Measurements from ENCODE around the gene ECE1. TPM values are rescaled to one million over a fixed set of nuclear protein-coding genes. Genes with fewer than 3 reads are reported as not detected.
A peak's percentile ranks its signal among the peaks of the same experiment; 100 is the strongest.

ECE1 gene
- total and polyA plus RNA-seq, 2 donors (not counting 1 experiment from before 2014, with no cell fraction given), result 131 to 138 TPM

DNA sequence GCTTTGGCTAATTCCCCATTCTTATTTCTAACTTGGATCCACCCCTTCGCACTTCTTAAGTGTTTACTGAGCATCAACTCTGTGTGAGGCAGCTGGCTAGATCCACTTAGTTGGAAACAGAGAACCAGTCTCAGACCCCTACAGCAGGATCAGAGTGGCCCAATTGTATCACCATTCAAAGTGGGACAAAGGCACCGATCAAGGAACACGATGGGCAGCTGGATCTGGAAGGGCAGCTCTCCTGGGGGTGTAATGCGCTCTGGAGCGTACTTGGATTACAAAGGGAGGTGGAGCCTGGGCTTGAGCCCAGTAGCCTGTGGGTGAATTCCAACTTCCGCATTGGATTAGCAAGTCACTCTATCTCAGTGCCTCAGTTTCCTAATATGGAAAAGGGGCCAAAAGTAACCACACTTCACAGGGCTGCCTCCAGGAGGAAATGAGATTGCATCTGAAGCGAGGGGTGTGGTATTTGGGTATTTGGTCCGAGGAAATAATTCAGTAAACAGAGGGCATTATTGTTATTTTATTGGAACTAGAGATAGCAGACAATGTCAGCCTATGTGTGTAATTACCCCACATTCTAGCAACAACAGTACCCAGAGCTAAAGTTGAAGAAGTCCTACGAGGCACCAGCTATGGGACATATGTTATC, 11.9 kb downstream of the ECE1 start:
- peaks cover 15% of the 10 kb centered on the region for H3K36me3 ChIP-seq (ENCODE audit: control insufficient read depth, insufficient read depth, low read length)
- H3K27me3 ChIP-seq (ENCODE audit: control insufficient read depth, insufficient read depth, low read length), result no peaks in the 10 kb centered on the region
- H3K27ac ChIP-seq (ENCODE audit: insufficient read depth, low read length), result peak overlapping the region; percentile 90
- H3K79me2 ChIP-seq (ENCODE audit: control insufficient read depth, insufficient read depth, low read length), result peaks cover 8% of the 10 kb centered on the region
- no peaks in the 10 kb centered on the region for H4K20me1 ChIP-seq (ENCODE audit: control insufficient read depth, extremely low read depth, insufficient read depth, low read length)
- DNase-seq (ENCODE audit: low read depth in 2 of 2), result peak; percentile 57 to 67
- no peaks in the 10 kb centered on the region for H3K9me3 ChIP-seq (ENCODE audit: control insufficient read depth, insufficient read depth, low read depth, low read length)
- peak overlapping the region; percentile 45 for H3K9ac ChIP-seq (ENCODE audit: insufficient read depth, low read length)
- peaks cover 41% of the 10 kb centered on the region for H3K4me1 ChIP-seq (ENCODE audit: control insufficient read depth, extremely low read depth, insufficient read depth, low read length)
- peak overlapping the region; percentile 63 for H3K4me2 ChIP-seq (ENCODE audit: extremely low read depth, insufficient read depth, low read length)
- TF ChIP-seq CTCF (conservative IDR thresholded peaks at IDR 0.05 in 1 of 2, IDR thresholded peaks at IDR 0.05 in 1 of 2; ENCODE audit: low read depth in 1 of 2, low read length in 2 of 2) (no peak), EZH2 (IDR thresholded peaks at IDR 0.05; ENCODE audit: low read length, missing control alignments) (no peak)
- H3K4me3 ChIP-seq (replicated peaks in 1 of 4; ENCODE audit: control extremely low read depth in 1 of 4, insufficient read depth in 1 of 4, low read depth in 3 of 4, low read length in 4 of 4), result no peak overlapping the region
- no peak overlapping the region for H2AFZ ChIP-seq (ENCODE audit: low read length)

GRCh38 chr1:21277180-21277579, 13.1 kb downstream of the ECE1 start:
- Histone ChIP-seq H2AFZ (ENCODE audit: low read length) (no peak overlapping the region), H3K9ac (ENCODE audit: insufficient read depth, low read length) (no peak overlapping the region), H3K9me3 (ENCODE audit: control insufficient read depth, insufficient read depth, low read depth, low read length) (no peaks in the 10 kb centered on the region), H3K4me3 (replicated peaks in 1 of 4; ENCODE audit: control extremely low read depth in 1 of 4, insufficient read depth in 1 of 4, low read depth in 3 of 4, low read length in 4 of 4) (no peak overlapping the region), H3K36me3 (ENCODE audit: control insufficient read depth, insufficient read depth, low read length) (peaks cover 19% of the 10 kb centered on the region), H3K4me1 (ENCODE audit: control insufficient read depth, extremely low read depth, insufficient read depth, low read length) (peaks cover 41% of the 10 kb centered on the region), H3K79me2 (ENCODE audit: control insufficient read depth, insufficient read depth, low read length) (peaks cover 8% of the 10 kb centered on the region), H3K27ac (ENCODE audit: insufficient read depth, low read length) (no peak overlapping the region), H4K20me1 (ENCODE audit: control insufficient read depth, extremely low read depth, insufficient read depth, low read length) (no peaks in the 10 kb centered on the region), H3K4me2 (ENCODE audit: extremely low read depth, insufficient read depth, low read length) (no peak overlapping the region), H3K27me3 (ENCODE audit: control insufficient read depth, insufficient read depth, low read length) (no peaks in the 10 kb centered on the region)
- no peak for TF ChIP-seq CTCF (conservative IDR thresholded peaks at IDR 0.05 in 1 of 2, IDR thresholded peaks at IDR 0.05 in 1 of 2; ENCODE audit: low read depth in 1 of 2, low read length in 2 of 2)
- no peak for TF ChIP-seq EZH2 (IDR thresholded peaks at IDR 0.05; ENCODE audit: low read length, missing control alignments)
- no peak for DNase-seq (ENCODE audit: low read depth in 2 of 2)

DNA sequence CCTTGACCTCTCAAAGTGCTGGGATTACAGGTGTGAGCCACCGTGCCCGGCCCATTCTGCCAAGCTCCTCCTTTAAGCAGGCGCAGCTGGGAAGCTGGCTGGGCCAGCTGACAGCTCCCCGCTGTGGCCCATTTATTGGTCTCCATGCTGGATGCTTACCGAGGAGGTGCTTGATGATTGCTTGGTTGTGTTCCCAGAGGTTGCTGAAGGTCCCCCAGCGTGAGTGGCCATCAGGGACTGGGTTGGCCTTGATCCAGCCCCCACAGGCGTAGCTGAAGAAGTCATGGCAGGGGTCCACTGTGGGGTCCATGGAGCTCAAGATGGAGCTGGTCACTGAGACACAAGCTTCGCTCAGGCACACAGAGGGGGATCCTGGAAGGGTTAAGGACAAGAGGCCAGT, 17.7 kb downstream of the ECE1 start:
- TF ChIP-seq EZH2 (IDR thresholded peaks at IDR 0.05; ENCODE audit: low read length, missing control alignments), result no peak
- TF ChIP-seq CTCF (conservative IDR thresholded peaks at IDR 0.05 in 1 of 2, IDR thresholded peaks at IDR 0.05 in 1 of 2; ENCODE audit: low read depth in 1 of 2, low read length in 2 of 2), result no peak
- Histone ChIP-seq H3K27ac (ENCODE audit: insufficient read depth, low read length) (no peak overlapping the region), H3K27me3 (ENCODE audit: control insufficient read depth, insufficient read depth, low read length) (no peaks in the 10 kb centered on the region), H3K9me3 (ENCODE audit: control insufficient read depth, insufficient read depth, low read depth, low read length) (no peaks in the 10 kb centered on the region), H3K79me2 (ENCODE audit: control insufficient read depth, insufficient read depth, low read length) (peaks cover 6% of the 10 kb centered on the region), H2AFZ (ENCODE audit: low read length) (no peak overlapping the region), H3K4me1 (ENCODE audit: control insufficient read depth, extremely low read depth, insufficient read depth, low read length) (peaks cover 8% of the 10 kb centered on the region), H3K36me3 (ENCODE audit: control insufficient read depth, insufficient read depth, low read length) (peaks cover 36% of the 10 kb centered on the region), H3K4me3 (replicated peaks in 1 of 4; ENCODE audit: control extremely low read depth in 1 of 4, insufficient read depth in 1 of 4, low read depth in 3 of 4, low read length in 4 of 4) (no peak overlapping the region), H4K20me1 (ENCODE audit: control insufficient read depth, extremely low read depth, insufficient read depth, low read length) (no peaks in the 10 kb centered on the region), H3K4me2 (ENCODE audit: extremely low read depth, insufficient read depth, low read length) (no peak overlapping the region), H3K9ac (ENCODE audit: insufficient read depth, low read length) (no peak overlapping the region)
- no peak for DNase-seq (ENCODE audit: low read depth in 2 of 2)
